ENCODE data around the gene MACROD2. TPM values are rescaled to one million over a fixed set of nuclear protein-coding genes. Genes with fewer than 3 reads are reported as not detected.

The MACROD2 gene
- total and polyA plus RNA-seq, 9 donors, result 3.7 to 25.5 (median 7.8) TPM

- DNase-seq, result no peak
- WGBS, 3 donors, result 90 to 93% (median 93%) methylated on average over 2 of the region's 2 CpGs
- TF ChIP-seq CTCF (IDR thresholded peaks at IDR 0.05) (no peak), EP300 (IDR thresholded peaks at IDR 0.05) (no peak), POLR2A (IDR thresholded peaks at IDR 0.05) (no peak)
- H3K9me3 ChIP-seq, result no peaks in the 10 kb centered on the region
- no peaks in the 10 kb centered on the region for H3K27me3 ChIP-seq
- intact Hi-C loops (cut with DNase I), result no loop called here
- H3K36me3 ChIP-seq, result no peaks in the 10 kb centered on the region
- H3K27ac ChIP-seq, result no peak overlapping the region
- H3K4me1 ChIP-seq (ENCODE audit: insufficient read depth), result no peaks in the 10 kb centered on the region
- no peak overlapping the region for H3K4me3 ChIP-seq
Measured at GRCh38 chr20:15550116-15550870, 1555.0 kb downstream of the MACROD2 start.

GRCh38 chr20:15555913-15556312 is 1560.6 kb downstream of the MACROD2 start:
- Histone ChIP-seq H3K27me3 (no peaks in the 10 kb centered on the region), H3K9me3 (no peaks in the 10 kb centered on the region), H3K4me3 (no peak overlapping the region), H3K36me3 (no peaks in the 10 kb centered on the region), H3K27ac (no peak overlapping the region), H3K4me1 (ENCODE audit: insufficient read depth) (no peaks in the 10 kb centered on the region)
- WGBS, 3 donors, result 56 to 67% (median 57%) methylated on average over 2 of the region's 2 CpGs
- no peak for DNase-seq
- TF ChIP-seq EP300 (IDR thresholded peaks at IDR 0.05), result no peak
- no peak for TF ChIP-seq POLR2A (IDR thresholded peaks at IDR 0.05)
- TF ChIP-seq CTCF (IDR thresholded peaks at IDR 0.05), result no peak
- intact Hi-C loops (cut with DNase I), result no loop called here

- 80 to 94% (median 91%) methylated on average over 1 of the region's 1 CpG for WGBS, 3 donors
- H3K4me1 ChIP-seq (ENCODE audit: insufficient read depth), result no peaks in the 10 kb centered on the region
- no peak for TF ChIP-seq POLR2A (IDR thresholded peaks at IDR 0.05)
- no peak for TF ChIP-seq CTCF (IDR thresholded peaks at IDR 0.05)
- TF ChIP-seq EP300 (IDR thresholded peaks at IDR 0.05), result no peak
- no peak overlapping the region for H3K27ac ChIP-seq
- H3K27me3 ChIP-seq, result no peaks in the 10 kb centered on the region
- no peak for DNase-seq
- no peaks in the 10 kb centered on the region for H3K9me3 ChIP-seq
- no peaks in the 10 kb centered on the region for H3K36me3 ChIP-seq
- no peak overlapping the region for H3K4me3 ChIP-seq
- intact Hi-C loops (cut with DNase I), result no loop called here
Measured at GRCh38 chr20:15556869-15557268, 1561.6 kb downstream of the MACROD2 start.

- Histone ChIP-seq H3K27me3 (no peaks in the 10 kb centered on the region), H3K9me3 (no peaks in the 10 kb centered on the region), H3K36me3 (no peaks in the 10 kb centered on the region), H3K27ac (no peak overlapping the region), H3K4me3 (no peak overlapping the region), H3K4me1 (ENCODE audit: insufficient read depth) (no peaks in the 10 kb centered on the region)
- WGBS, 3 donors, result 96 to 98% (median 98%) methylated on average over 3 of the region's 3 CpGs
- DNase-seq, result no peak
- intact Hi-C loops (cut with DNase I), result no loop called here
- no peak for TF ChIP-seq POLR2A (IDR thresholded peaks at IDR 0.05)
- TF ChIP-seq CTCF (IDR thresholded peaks at IDR 0.05), result no peak
- TF ChIP-seq EP300 (IDR thresholded peaks at IDR 0.05), result no peak
Measured at GRCh38 chr20:15561070-15561569, 1565.8 kb downstream of the MACROD2 start.

Measured in ovary (tissue), 9 donors.